ENCODE data around the gene EPOP.

Gene EPOP

GRCh38 chr17:38663125-38663751 is 11.5 kb downstream of the EPOP start:
- H3K9me3 ChIP-seq (ENCODE audit: control insufficient read depth in 5 of 5, low read length in 5 of 5), result no peaks in the 10 kb centered on the region
- H3K27ac ChIP-seq (ENCODE audit: low read depth, low read length), result no peak overlapping the region
- no peaks in the 10 kb centered on the region for H3K36me3 ChIP-seq (ENCODE audit: control insufficient read depth in 5 of 5, insufficient read depth in 5 of 5, low read length in 5 of 5)
- peaks cover 0 to 14% (median 10%) of the 10 kb centered on the region in 5 donors for H3K4me1 ChIP-seq (ENCODE audit: control insufficient read depth in 5 of 5, insufficient read depth in 5 of 5, low read length in 5 of 5)
- no peak overlapping the region for H3K9ac ChIP-seq (ENCODE audit: low read length in 5 of 5)
- no peak overlapping the region for H3K4me3 ChIP-seq (ENCODE audit: low read depth in 1 of 5, low read length in 5 of 5)
- H3K27me3 ChIP-seq (ENCODE audit: control insufficient read depth in 5 of 5, insufficient read depth in 4 of 5, low read length in 5 of 5), result peaks cover 0 to 5% (median 3%) of the 10 kb centered on the region in 5 donors

DNA sequence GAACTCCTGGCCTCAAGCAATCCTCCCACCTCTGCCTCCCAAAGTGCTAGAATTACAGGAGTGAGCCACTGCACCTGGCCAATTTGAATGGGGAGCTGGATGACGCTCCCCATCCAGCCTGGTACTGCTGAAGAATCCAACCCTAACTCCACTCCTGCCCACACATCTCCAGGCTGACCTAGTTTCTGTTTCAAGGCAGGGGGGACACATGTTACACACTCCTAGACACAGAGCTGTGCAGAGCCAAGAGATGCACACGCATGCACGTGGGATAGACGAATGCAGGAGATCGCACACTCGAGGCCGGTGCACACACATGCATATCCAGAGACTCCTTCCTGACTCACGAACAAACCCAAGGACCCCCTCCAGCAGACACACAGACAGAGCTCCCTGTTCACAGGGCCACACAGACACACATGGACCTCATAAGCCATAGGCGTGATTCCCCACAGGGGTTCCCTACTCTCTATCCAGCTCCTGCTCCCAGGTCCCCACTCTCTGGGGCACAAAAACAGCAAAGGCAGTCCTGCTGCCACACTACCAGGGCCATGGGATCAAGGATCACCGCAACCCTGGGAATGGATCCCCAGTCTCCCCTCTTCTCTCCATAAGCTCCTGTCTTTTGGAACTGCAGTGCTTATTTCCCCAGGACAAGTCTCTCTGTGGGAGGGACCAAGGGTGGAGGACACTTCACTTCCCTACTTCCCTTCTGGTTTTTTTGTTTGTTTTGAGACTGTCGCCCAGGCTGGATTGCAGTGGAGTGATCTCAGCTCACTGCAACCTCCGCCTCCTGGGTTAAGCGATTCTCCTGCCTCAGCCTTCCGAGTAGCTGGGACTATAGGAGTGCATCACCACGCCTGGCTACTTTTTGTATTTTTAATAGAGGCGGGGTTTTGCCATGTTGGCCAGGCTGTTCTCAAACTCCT is 14.4 kb downstream of the EPOP start:
- no peak overlapping the region for H3K9ac ChIP-seq (ENCODE audit: low read length in 5 of 5)
- H3K4me3 ChIP-seq (ENCODE audit: low read depth in 1 of 5, low read length in 5 of 5), result no peak overlapping the region
- no peaks in the 10 kb centered on the region for H3K36me3 ChIP-seq (ENCODE audit: control insufficient read depth in 5 of 5, insufficient read depth in 5 of 5, low read length in 5 of 5)
- peaks cover 0 to 16% (median 10%) of the 10 kb centered on the region in 5 donors for H3K4me1 ChIP-seq (ENCODE audit: control insufficient read depth in 5 of 5, insufficient read depth in 5 of 5, low read length in 5 of 5)
- peaks cover 6 to 17% (median 9%) of the 10 kb centered on the region in 5 donors for H3K27me3 ChIP-seq (ENCODE audit: control insufficient read depth in 5 of 5, insufficient read depth in 4 of 5, low read length in 5 of 5)
- no peaks in the 10 kb centered on the region for H3K9me3 ChIP-seq (ENCODE audit: control insufficient read depth in 5 of 5, low read length in 5 of 5)
- no peak overlapping the region for H3K27ac ChIP-seq (ENCODE audit: low read depth, low read length)

DNA sequence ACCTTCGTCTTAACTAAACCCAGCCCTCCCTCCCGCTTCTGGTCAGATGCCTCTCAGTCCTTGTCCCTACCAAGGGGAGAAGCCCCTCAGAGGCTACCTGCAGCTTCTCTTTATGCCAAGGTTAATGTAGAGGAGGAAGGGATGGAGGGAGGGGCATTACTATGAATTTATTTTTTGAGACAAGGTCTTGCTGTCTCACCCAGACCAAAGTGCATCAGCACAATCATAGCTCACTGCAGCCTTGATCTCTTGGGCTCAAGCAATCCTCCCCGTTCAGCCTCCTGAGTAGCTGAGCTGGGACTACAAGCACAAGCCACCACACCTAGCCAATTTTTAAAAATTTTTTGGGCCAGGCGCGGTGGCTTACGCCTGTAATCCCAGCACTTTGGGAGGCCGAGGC is 15.3 kb downstream of the EPOP start:
- no peaks in the 10 kb centered on the region for H3K36me3 ChIP-seq (ENCODE audit: control insufficient read depth in 5 of 5, insufficient read depth in 5 of 5, low read length in 5 of 5)
- H3K9me3 ChIP-seq (ENCODE audit: control insufficient read depth in 5 of 5, low read length in 5 of 5), result no peaks in the 10 kb centered on the region
- peaks cover 0 to 16% (median 10%) of the 10 kb centered on the region in 5 donors for H3K4me1 ChIP-seq (ENCODE audit: control insufficient read depth in 5 of 5, insufficient read depth in 5 of 5, low read length in 5 of 5)
- peaks cover 14 to 23% (median 16%) of the 10 kb centered on the region in 5 donors for H3K27me3 ChIP-seq (ENCODE audit: control insufficient read depth in 5 of 5, insufficient read depth in 4 of 5, low read length in 5 of 5)
- no peak overlapping the region for H3K4me3 ChIP-seq (ENCODE audit: low read depth in 1 of 5, low read length in 5 of 5)
- H3K27ac ChIP-seq (ENCODE audit: low read depth, low read length), result no peak overlapping the region
- no peak overlapping the region for H3K9ac ChIP-seq (ENCODE audit: low read length in 5 of 5)

DNA sequence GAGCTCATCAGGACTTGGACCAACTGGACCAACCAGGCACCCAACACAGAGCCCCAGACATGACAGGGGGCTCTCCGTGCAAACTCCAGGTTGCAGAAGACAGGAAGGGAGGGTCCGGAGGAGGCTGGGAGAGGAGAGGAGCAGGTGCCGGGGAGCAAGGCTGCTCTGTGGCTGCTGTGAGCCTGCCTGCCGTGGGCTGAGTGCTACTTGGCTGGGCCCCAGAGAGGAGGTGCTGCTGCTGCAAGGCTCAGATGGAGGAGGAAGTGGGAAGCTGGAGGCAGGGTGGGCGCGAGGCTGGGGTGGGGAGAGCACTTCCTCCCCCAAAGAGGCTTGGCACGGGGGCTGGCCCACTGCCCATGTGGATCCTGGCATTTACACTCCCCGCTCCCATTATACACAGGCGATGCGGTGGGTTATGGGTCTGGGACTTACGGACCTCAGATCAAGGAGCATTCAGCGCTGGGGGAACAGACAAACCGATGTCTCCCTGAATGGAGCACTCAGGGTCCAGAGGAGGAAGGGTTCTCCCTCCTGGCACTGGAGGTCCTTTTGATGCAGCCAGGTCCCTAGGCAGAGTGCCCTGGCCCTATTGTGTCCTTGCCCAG is 15.9 kb downstream of the EPOP start:
- Histone ChIP-seq H3K4me1 (ENCODE audit: control insufficient read depth in 5 of 5, insufficient read depth in 5 of 5, low read length in 5 of 5) (peaks cover 0 to 16% (median 10%) of the 10 kb centered on the region in 5 donors), H3K9me3 (ENCODE audit: control insufficient read depth in 5 of 5, low read length in 5 of 5) (no peaks in the 10 kb centered on the region), H3K27me3 (ENCODE audit: control insufficient read depth in 5 of 5, insufficient read depth in 4 of 5, low read length in 5 of 5) (peaks cover 19 to 29% (median 20%) of the 10 kb centered on the region in 5 donors), H3K4me3 (ENCODE audit: low read depth in 1 of 5, low read length in 5 of 5) (peak overlapping the region in 1 of 5 donors; percentile 15), H3K9ac (ENCODE audit: low read length in 5 of 5) (no peak overlapping the region), H3K36me3 (ENCODE audit: control insufficient read depth in 5 of 5, insufficient read depth in 5 of 5, low read length in 5 of 5) (no peaks in the 10 kb centered on the region), H3K27ac (ENCODE audit: low read depth, low read length) (no peak overlapping the region)

DNA sequence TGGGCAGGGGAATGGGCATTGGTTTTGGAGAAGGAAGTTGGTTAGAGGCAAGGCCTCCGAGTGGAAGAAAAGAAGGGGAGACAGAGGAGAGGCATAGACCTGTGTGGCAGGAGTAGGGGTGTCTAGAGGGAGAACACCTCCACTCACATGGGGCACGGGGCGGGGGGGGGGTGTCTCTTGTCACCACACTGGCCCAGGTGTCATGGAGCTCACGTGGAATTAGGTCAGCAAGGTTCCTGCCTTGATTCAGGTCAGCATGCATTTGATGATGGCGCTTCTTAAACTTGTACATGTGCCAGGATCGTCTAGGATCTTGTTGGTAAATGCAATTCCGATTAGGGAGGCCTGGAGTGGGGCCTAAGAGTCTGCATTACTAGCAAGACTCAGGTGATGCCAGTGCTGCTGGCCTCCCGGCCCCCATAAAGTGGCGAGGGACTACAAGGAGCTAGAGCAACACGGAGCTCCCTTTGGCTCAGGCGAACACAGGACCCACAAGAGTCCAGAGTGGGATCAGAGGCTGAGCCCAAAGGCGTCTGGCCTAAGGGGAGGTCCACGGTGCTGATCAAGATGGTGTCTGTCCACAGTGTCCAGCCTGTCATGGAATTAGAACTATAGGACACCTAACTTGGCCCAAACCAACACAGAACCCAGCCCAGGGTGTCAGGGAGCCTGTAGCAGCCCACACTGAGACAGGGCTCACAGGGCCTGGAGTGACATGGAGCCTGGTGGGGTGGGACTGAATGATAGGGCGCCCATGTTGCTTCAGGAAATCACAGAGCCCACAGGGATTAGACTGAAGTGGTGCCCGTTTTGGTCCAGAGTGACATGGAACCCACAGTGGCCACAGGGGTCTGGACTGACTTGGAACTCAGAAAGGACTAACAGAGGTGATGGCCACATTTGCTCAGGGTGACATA is 16.7 kb downstream of the EPOP start:
- Histone ChIP-seq H3K27ac (ENCODE audit: low read depth, low read length) (no peak overlapping the region), H3K9ac (ENCODE audit: low read length in 5 of 5) (no peak overlapping the region), H3K9me3 (ENCODE audit: control insufficient read depth in 5 of 5, low read length in 5 of 5) (no peaks in the 10 kb centered on the region)

GRCh38 chr17:38656959-38657823 is 17.6 kb downstream of the EPOP start:
- Histone ChIP-seq H3K9ac (ENCODE audit: low read length in 5 of 5) (no peak overlapping the region), H3K4me3 (ENCODE audit: low read depth in 1 of 5, low read length in 5 of 5) (peak overlapping the region in 1 of 5 donors; percentile 19)

More for the DNA sequence above, 16.7 kb downstream of the EPOP start:
- Histone ChIP-seq H3K36me3 (ENCODE audit: control insufficient read depth in 5 of 5, insufficient read depth in 5 of 5, low read length in 5 of 5) (no peaks in the 10 kb centered on the region), H3K4me3 (ENCODE audit: low read depth in 1 of 5, low read length in 5 of 5) (no peak overlapping the region), H3K27me3 (ENCODE audit: control insufficient read depth in 5 of 5, insufficient read depth in 4 of 5, low read length in 5 of 5) (peaks cover 24 to 34% (median 25%) of the 10 kb centered on the region in 5 donors), H3K4me1 (ENCODE audit: control insufficient read depth in 5 of 5, insufficient read depth in 5 of 5, low read length in 5 of 5) (peaks cover 0 to 16% (median 10%) of the 10 kb centered on the region in 5 donors)

DNA sequence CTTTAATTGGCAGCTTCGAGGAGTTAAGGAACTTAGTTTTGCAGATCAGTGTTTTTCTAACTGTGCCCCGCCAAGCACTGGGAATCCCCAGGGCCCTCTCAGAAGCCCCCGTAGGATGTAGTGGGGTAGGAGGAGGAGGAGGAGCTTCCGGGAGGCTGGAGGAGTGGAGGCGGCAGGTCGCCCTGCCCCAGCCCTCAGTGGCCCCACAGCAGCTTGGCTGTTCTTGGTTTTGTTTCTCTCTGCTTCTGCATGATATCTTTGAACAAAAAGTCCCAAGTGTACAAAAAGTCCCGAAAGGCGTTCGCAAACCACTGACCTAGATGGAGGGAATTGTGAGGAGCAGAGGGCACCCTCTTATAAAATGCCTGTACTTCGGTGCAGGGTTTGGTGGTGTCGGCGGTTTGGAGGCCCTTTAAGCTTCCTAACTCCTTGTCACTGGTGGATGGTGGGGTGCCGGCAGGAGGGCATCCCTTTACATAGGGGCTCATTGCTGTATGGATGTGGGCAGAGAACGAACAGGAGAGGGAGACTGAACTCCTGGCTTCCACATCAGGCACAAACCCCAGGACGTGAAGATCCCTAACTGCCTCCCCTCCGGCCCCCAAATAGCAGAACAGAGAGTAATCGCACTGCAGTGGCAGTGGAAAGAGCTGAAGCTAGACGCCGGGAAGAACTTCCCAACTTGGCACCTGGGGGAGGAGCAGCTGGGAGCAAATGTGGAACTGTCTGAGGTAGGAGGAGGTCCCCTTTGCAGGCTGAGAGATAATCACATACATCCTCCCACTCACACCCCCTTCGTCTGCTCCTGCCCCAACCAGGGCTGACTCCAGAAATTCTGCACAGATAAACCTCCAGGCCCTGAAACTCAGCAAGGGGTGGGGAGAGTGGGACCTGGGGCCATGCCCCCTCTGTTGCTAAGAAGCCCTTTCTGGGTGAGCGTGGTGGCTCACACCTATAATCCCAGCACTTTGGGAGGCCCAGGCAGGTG is 20.1 kb downstream of the EPOP start:
- H3K27me3 ChIP-seq (ENCODE audit: control insufficient read depth in 5 of 5, insufficient read depth in 4 of 5, low read length in 5 of 5), result peaks cover 24 to 32% (median 25%) of the 10 kb centered on the region in 5 donors

More at GRCh38 chr17:38656959-38657823, 17.6 kb downstream of the EPOP start:
- peaks cover 24 to 32% (median 25%) of the 10 kb centered on the region in 5 donors for H3K27me3 ChIP-seq (ENCODE audit: control insufficient read depth in 5 of 5, insufficient read depth in 4 of 5, low read length in 5 of 5)
- H3K9me3 ChIP-seq (ENCODE audit: control insufficient read depth in 5 of 5, low read length in 5 of 5), result no peaks in the 10 kb centered on the region
- no peaks in the 10 kb centered on the region for H3K36me3 ChIP-seq (ENCODE audit: control insufficient read depth in 5 of 5, insufficient read depth in 5 of 5, low read length in 5 of 5)
- H3K4me1 ChIP-seq (ENCODE audit: control insufficient read depth in 5 of 5, insufficient read depth in 5 of 5, low read length in 5 of 5), result peaks cover 0 to 16% (median 10%) of the 10 kb centered on the region in 5 donors
- H3K27ac ChIP-seq (ENCODE audit: low read depth, low read length), result no peak overlapping the region

DNA sequence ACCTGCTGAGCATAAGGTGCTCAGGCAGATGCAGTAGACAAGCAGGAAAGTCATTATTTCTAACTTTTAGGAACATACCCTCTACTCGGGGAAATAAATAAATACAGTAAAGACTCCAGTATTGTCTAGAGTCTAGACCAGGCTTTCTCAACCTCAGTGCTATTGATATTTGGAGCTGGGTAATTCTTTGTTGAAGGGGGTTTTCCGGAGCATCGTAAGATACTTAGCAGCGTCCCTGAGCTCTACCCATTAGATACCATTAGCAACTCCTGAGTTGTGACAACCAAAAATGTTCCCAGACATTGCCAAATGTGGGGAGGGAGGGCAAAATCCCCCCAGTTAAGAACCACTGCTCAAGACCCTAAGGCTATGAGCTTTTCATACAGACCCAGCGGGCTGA is 21.1 kb downstream of the EPOP start:
- Histone ChIP-seq H3K4me1 (ENCODE audit: control insufficient read depth in 5 of 5, insufficient read depth in 5 of 5, low read length in 5 of 5) (peaks cover 0 to 5% (median 0%) of the 10 kb centered on the region in 5 donors), H3K27ac (ENCODE audit: low read depth, low read length) (no peak overlapping the region), H3K36me3 (ENCODE audit: control insufficient read depth in 5 of 5, insufficient read depth in 5 of 5, low read length in 5 of 5) (no peaks in the 10 kb centered on the region), H3K27me3 (ENCODE audit: control insufficient read depth in 5 of 5, insufficient read depth in 4 of 5, low read length in 5 of 5) (peaks cover 21 to 32% (median 25%) of the 10 kb centered on the region in 5 donors), H3K4me3 (ENCODE audit: low read depth in 1 of 5, low read length in 5 of 5) (no peak overlapping the region), H3K9ac (ENCODE audit: low read length in 5 of 5) (no peak overlapping the region), H3K9me3 (ENCODE audit: control insufficient read depth in 5 of 5, low read length in 5 of 5) (no peaks in the 10 kb centered on the region)

More for the DNA sequence above, 20.1 kb downstream of the EPOP start:
- H3K4me3 ChIP-seq (ENCODE audit: low read depth in 1 of 5, low read length in 5 of 5), result no peak overlapping the region
- H3K36me3 ChIP-seq (ENCODE audit: control insufficient read depth in 5 of 5, insufficient read depth in 5 of 5, low read length in 5 of 5), result no peaks in the 10 kb centered on the region
- H3K4me1 ChIP-seq (ENCODE audit: control insufficient read depth in 5 of 5, insufficient read depth in 5 of 5, low read length in 5 of 5), result peaks cover 0 to 11% (median 3%) of the 10 kb centered on the region in 5 donors
- H3K27ac ChIP-seq (ENCODE audit: low read depth, low read length), result no peak overlapping the region
- no peak overlapping the region for H3K9ac ChIP-seq (ENCODE audit: low read length in 5 of 5)
- no peaks in the 10 kb centered on the region for H3K9me3 ChIP-seq (ENCODE audit: control insufficient read depth in 5 of 5, low read length in 5 of 5)
